ENCODE results near the gene FOXD3. TPM values are rescaled to one million over a fixed set of nuclear protein-coding genes. Genes with fewer than 3 reads are reported as not detected.

The FOXD3 gene
- total RNA-seq, 2 donors from 2014 or later = 0.82 to 2.9 TPM

DNA sequence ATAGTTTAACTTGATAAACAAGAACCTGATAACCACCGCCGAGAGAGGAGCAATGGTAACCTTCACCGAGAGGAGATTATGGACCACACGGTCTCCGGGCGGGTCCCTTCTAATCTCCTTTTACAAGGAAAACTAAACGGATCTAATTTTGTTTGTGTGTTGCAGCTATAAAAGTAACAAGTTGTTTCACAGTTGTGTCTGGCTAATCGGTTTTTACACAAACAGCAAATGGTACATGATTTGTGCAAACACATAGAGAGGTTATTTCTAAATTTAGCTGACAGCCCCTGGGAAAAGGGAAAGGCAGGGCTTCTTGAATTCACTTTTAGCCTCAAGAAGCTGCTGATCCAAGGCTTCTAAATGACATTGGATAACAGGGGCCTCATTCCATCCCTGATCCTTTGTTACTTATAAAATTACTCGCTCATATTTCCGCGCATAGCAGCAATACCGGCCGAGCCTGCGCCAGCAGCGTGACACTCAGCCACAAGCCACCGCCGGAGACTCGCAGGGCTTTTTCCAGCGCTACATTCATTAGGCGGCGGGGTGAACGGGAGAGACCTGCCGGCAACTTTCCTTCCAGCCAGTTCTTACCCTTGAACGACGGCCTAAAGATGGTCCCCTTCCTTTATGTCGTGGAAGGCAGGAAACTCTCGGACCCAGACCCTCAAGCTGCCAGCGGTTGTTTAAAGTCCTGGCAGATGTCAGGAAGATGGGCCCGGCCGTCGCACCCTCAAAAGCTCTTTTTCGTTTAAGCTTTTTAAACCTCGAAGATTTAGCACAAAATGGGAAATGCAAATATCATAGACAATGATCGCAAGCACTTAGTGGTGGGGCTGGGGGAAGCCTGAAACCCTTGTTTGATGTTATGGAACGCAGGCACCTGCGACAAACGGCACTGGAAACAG lies 4.4 kb downstream of the FOXD3 start:
- no peak overlapping the region for H3K4me3 ChIP-seq
- WGBS = 13% methylated on average over 37 of the region's 37 CpGs
- H3K4me1 ChIP-seq (replicated peaks) = peaks cover 4% of the 10 kb centered on the region
- no peak overlapping the region for H3K27ac ChIP-seq
- no peak for DNase-seq (ENCODE audit: low spot score)
- H3K36me3 ChIP-seq = no peaks in the 10 kb centered on the region
- H3K27me3 ChIP-seq (replicated peaks; ENCODE audit: insufficient read depth) = peaks cover 57% of the 10 kb centered on the region
- TF ChIP-seq POLR2AphosphoS5 (IDR thresholded peaks at IDR 0.05) (no peak), POLR2A (IDR thresholded peaks at IDR 0.05) (no peak)
- TF ChIP-seq, protein P1, sequence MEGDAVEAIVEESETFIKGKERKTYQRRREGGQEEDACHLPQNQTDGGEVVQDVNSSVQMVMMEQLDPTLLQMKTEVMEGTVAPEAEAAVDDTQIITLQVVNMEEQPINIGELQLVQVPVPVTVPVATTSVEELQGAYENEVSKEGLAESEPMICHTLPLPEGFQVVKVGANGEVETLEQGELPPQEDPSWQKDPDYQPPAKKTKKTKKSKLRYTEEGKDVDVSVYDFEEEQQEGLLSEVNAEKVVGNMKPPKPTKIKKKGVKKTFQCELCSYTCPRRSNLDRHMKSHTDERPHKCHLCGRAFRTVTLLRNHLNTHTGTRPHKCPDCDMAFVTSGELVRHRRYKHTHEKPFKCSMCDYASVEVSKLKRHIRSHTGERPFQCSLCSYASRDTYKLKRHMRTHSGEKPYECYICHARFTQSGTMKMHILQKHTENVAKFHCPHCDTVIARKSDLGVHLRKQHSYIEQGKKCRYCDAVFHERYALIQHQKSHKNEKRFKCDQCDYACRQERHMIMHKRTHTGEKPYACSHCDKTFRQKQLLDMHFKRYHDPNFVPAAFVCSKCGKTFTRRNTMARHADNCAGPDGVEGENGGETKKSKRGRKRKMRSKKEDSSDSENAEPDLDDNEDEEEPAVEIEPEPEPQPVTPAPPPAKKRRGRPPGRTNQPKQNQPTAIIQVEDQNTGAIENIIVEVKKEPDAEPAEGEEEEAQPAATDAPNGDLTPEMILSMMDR (IDR thresholded peaks at IDR 0.05) = no peak
- intact Hi-C loops (cut with DNase I) = no loop called here
- no peaks in the 10 kb centered on the region for H3K9me3 ChIP-seq

DNA sequence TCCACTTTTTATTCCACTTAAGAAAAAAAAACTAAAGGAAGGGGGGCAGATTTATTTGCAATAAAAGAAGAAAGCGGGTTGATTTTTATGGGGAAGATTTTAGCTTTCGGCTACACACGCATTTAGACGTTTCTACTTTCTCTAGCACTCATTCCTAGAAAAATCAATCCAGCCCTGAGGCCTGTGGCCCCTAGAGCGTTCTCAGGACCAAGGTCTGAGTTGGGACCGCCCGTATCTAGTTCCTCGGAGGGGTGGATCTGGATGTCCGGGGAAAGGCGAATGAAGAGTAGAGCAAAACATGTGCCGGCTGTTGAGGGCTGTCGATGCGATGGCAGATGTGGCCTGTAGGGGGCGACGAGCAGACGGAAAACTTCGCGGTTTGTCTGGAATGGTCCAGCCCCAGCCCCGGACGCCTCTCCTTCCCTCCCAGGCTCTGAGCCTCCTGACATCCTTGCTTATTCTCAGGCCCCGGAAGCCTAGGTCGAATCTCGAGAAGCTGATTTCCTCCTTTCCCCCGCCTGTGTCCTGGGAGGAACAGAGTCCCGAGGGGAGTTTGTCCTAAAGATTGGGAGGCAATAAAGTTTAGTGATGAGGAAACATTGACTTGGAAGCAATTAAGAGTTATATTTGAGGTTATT lies 5.2 kb downstream of the FOXD3 start:
- Histone ChIP-seq H3K27me3 (replicated peaks; ENCODE audit: insufficient read depth) (peaks cover 50% of the 10 kb centered on the region), H3K9me3 (no peaks in the 10 kb centered on the region), H3K27ac (no peak overlapping the region), H3K4me1 (replicated peaks) (peaks cover 4% of the 10 kb centered on the region), H3K4me3 (no peak overlapping the region), H3K36me3 (no peaks in the 10 kb centered on the region)
- intact Hi-C loops (cut with DNase I) = no loop called here
- DNase-seq (ENCODE audit: low spot score) = no peak
- WGBS = 14% methylated on average over 25 of the region's 25 CpGs
- TF ChIP-seq POLR2AphosphoS5 (IDR thresholded peaks at IDR 0.05) (peak; percentile 9), POLR2A (IDR thresholded peaks at IDR 0.05) (no peak)
- TF ChIP-seq, protein P1 (IDR thresholded peaks at IDR 0.05) = peak in 3 of 4 experiments; percentile 32 to 64 (median 37)

DNA sequence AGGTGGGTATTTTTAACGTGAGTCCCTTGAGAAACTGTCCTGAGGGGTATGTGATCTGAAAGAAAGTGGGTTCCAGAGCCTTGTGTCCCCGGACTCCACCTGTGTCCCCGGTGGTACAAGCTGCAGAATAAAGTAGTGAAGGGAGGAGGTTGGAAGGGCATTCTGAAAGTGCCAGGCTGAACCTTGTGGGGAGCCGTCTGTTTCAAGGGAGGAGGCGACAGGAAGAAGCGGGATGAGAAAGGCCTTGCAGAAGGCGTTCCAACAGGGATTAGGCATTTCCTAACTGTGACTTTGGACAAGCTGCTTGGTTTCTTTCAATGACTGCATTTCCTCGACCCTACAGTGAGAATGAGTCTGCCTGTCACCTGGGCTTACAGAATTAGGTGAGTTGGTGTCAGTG lies 5.8 kb downstream of the FOXD3 start:
- no peak overlapping the region for H3K27ac ChIP-seq

DNA sequence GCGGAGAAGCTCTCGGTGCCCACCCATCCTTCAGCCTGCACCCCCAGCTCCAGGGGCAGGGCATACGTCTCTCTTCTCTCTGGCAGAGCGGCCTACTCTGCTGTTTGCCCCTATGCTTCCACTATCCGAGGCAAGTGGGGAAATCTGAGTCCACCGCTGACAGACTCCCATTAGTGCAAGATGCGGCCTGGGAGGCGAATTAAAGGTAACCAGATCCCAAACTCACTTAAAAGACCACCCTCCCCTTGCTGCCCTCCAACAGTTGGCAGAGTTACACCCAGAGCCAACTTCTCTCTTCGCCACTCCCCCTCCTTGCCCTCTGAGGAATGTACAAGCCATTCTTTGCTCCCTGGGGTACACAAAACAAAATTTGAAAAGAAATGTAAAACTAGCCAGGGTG lies 6.4 kb downstream of the FOXD3 start:
- no peak for DNase-seq (ENCODE audit: low spot score)
- intact Hi-C loops (cut with DNase I) = no loop called here
- TF ChIP-seq POLR2AphosphoS5 (IDR thresholded peaks at IDR 0.05) = no peak
- TF ChIP-seq, protein P1 (IDR thresholded peaks at IDR 0.05) = no peak
- no peaks in the 10 kb centered on the region for H3K4me1 ChIP-seq (replicated peaks)
- 84% methylated on average over 9 of the region's 9 CpGs for WGBS
- peaks cover 43% of the 10 kb centered on the region for H3K27me3 ChIP-seq (replicated peaks; ENCODE audit: insufficient read depth)
- H3K9me3 ChIP-seq = no peaks in the 10 kb centered on the region
- no peaks in the 10 kb centered on the region for H3K36me3 ChIP-seq
- H3K4me3 ChIP-seq = no peak overlapping the region
- no peak overlapping the region for H3K27ac ChIP-seq

More for the DNA sequence above, 5.8 kb downstream of the FOXD3 start:
- intact Hi-C loops (cut with DNase I) = no loop called here
- Histone ChIP-seq H3K27me3 (replicated peaks; ENCODE audit: insufficient read depth) (peaks cover 44% of the 10 kb centered on the region), H3K4me3 (no peak overlapping the region), H3K4me1 (replicated peaks) (peaks cover 4% of the 10 kb centered on the region), H3K36me3 (no peaks in the 10 kb centered on the region), H3K9me3 (no peaks in the 10 kb centered on the region)
- 69% methylated on average over 8 of the region's 8 CpGs for WGBS
- no peak for TF ChIP-seq POLR2AphosphoS5 (IDR thresholded peaks at IDR 0.05)
- TF ChIP-seq, protein P1 (IDR thresholded peaks at IDR 0.05) = no peak
- no peak for DNase-seq (ENCODE audit: low spot score)

Data from prostate gland (tissue), 2 donors.